ENCODE data around the gene MON1A.

MON1A gene

GRCh38 chr3:49896345-49896744 lies 33.3 kb downstream of the MON1A start:
- no peak overlapping the region for H3K4me3 ChIP-seq (ENCODE audit: low read depth, low read length)
- H3K4me1 ChIP-seq (ENCODE audit: control insufficient read depth in 1 of 2, insufficient read depth in 2 of 2, low read length in 2 of 2), result no peaks in the 10 kb centered on the region
- no peak overlapping the region for H3K4ac ChIP-seq (ENCODE audit: low read depth, low read length)
- H4K91ac ChIP-seq (ENCODE audit: low read depth, low read length), result no peak overlapping the region
- H3K79me1 ChIP-seq (ENCODE audit: low read length), result no peaks in the 10 kb centered on the region
- no peaks in the 10 kb centered on the region for H3K27me3 ChIP-seq (ENCODE audit: insufficient read depth, low read length)
- H3K14ac ChIP-seq (ENCODE audit: low read length), result no peak overlapping the region
- no peak overlapping the region for H2AFZ ChIP-seq (ENCODE audit: insufficient read depth, low read length, poor library complexity)
- no peak overlapping the region for H2AK5ac ChIP-seq (ENCODE audit: low read length)
- no peak overlapping the region for H3K23ac ChIP-seq (ENCODE audit: low read length)
- DNase-seq, result no peak
- H3K4me2 ChIP-seq (ENCODE audit: low read length), result no peak overlapping the region
- no peak overlapping the region for H3K27ac ChIP-seq (ENCODE audit: low read depth, low read length)
- no peak overlapping the region for H4K12ac ChIP-seq (ENCODE audit: low read depth, low read length)
- H2BK120ac ChIP-seq (ENCODE audit: insufficient read depth, low read length, poor library complexity), result no peak overlapping the region
- H3K9me3 ChIP-seq (ENCODE audit: insufficient read depth, low read depth, low read length), result peaks cover 2% of the 10 kb centered on the region
- H3K18ac ChIP-seq (ENCODE audit: low read length), result no peak overlapping the region
- H3K79me2 ChIP-seq (ENCODE audit: control insufficient read depth, insufficient read depth, low read length, poor library complexity), result no peaks in the 10 kb centered on the region
- no peak overlapping the region for H3K9ac ChIP-seq (ENCODE audit: low read length)
- H4K8ac ChIP-seq (ENCODE audit: low read depth, low read length), result no peak overlapping the region
- no peak overlapping the region for H2BK12ac ChIP-seq (ENCODE audit: low read length)
- H3K36me3 ChIP-seq (ENCODE audit: control insufficient read depth in 1 of 2, insufficient read depth in 2 of 2, low read length in 2 of 2), result no peaks in the 10 kb centered on the region
- no CpG with 5 or more reads among the region's 5 CpGs for WGBS (ENCODE audit: extremely low coverage, insufficient coverage, insufficient read length)
- H2BK5ac ChIP-seq (ENCODE audit: low read depth, low read length, poor library complexity), result no peak overlapping the region

- Histone ChIP-seq H4K91ac (ENCODE audit: low read depth, low read length) (no peak overlapping the region), H3K4me1 (ENCODE audit: control insufficient read depth in 1 of 2, insufficient read depth in 2 of 2, low read length in 2 of 2) (no peaks in the 10 kb centered on the region), H2AFZ (ENCODE audit: insufficient read depth, low read length, poor library complexity) (no peak overlapping the region), H3K4ac (ENCODE audit: low read depth, low read length) (no peak overlapping the region), H3K23ac (ENCODE audit: low read length) (no peak overlapping the region), H3K4me3 (ENCODE audit: low read depth, low read length) (no peak overlapping the region), H3K18ac (ENCODE audit: low read length) (no peak overlapping the region), H3K27me3 (ENCODE audit: insufficient read depth, low read length) (no peaks in the 10 kb centered on the region), H3K79me2 (ENCODE audit: control insufficient read depth, insufficient read depth, low read length, poor library complexity) (no peaks in the 10 kb centered on the region), H2BK12ac (ENCODE audit: low read length) (no peak overlapping the region), H3K79me1 (ENCODE audit: low read length) (no peaks in the 10 kb centered on the region), H2BK120ac (ENCODE audit: insufficient read depth, low read length, poor library complexity) (no peak overlapping the region), H3K4me2 (ENCODE audit: low read length) (no peak overlapping the region), H3K9ac (ENCODE audit: low read length) (no peak overlapping the region), H2AK5ac (ENCODE audit: low read length) (no peak overlapping the region), H3K9me3 (ENCODE audit: insufficient read depth, low read depth, low read length) (peaks cover 4% of the 10 kb centered on the region), H4K8ac (ENCODE audit: low read depth, low read length) (no peak overlapping the region), H3K14ac (ENCODE audit: low read length) (no peak overlapping the region), H3K36me3 (ENCODE audit: control insufficient read depth in 1 of 2, insufficient read depth in 2 of 2, low read length in 2 of 2) (no peaks in the 10 kb centered on the region), H4K12ac (ENCODE audit: low read depth, low read length) (no peak overlapping the region), H3K27ac (ENCODE audit: low read depth, low read length) (no peak overlapping the region), H2BK5ac (ENCODE audit: low read depth, low read length, poor library complexity) (no peak overlapping the region)
- WGBS (ENCODE audit: extremely low coverage, insufficient coverage, insufficient read length), result no CpG with 5 or more reads among the region's 9 CpGs
- no peak for DNase-seq
Measured at GRCh38 chr3:49895791-49896190, 33.8 kb downstream of the MON1A start.

- no peak overlapping the region for H2BK5ac ChIP-seq (ENCODE audit: low read depth, low read length, poor library complexity)
- H3K79me1 ChIP-seq (ENCODE audit: low read length), result no peaks in the 10 kb centered on the region
- no peak overlapping the region for H2AFZ ChIP-seq (ENCODE audit: insufficient read depth, low read length, poor library complexity)
- no peak overlapping the region for H3K18ac ChIP-seq (ENCODE audit: low read length)
- H3K4me3 ChIP-seq (ENCODE audit: low read depth, low read length), result no peak overlapping the region
- H4K91ac ChIP-seq (ENCODE audit: low read depth, low read length), result no peak overlapping the region
- no peaks in the 10 kb centered on the region for H3K27me3 ChIP-seq (ENCODE audit: insufficient read depth, low read length)
- no peak overlapping the region for H3K23ac ChIP-seq (ENCODE audit: low read length)
- no peak overlapping the region for H2AK5ac ChIP-seq (ENCODE audit: low read length)
- H2BK120ac ChIP-seq (ENCODE audit: insufficient read depth, low read length, poor library complexity), result no peak overlapping the region
- DNase-seq, result no peak
- no peak overlapping the region for H3K14ac ChIP-seq (ENCODE audit: low read length)
- no peaks in the 10 kb centered on the region for H3K4me1 ChIP-seq (ENCODE audit: control insufficient read depth in 1 of 2, insufficient read depth in 2 of 2, low read length in 2 of 2)
- no peak overlapping the region for H4K8ac ChIP-seq (ENCODE audit: low read depth, low read length)
- peaks cover 6% of the 10 kb centered on the region for H3K9me3 ChIP-seq (ENCODE audit: insufficient read depth, low read depth, low read length)
- H3K36me3 ChIP-seq (ENCODE audit: control insufficient read depth in 1 of 2, insufficient read depth in 2 of 2, low read length in 2 of 2), result no peaks in the 10 kb centered on the region
- H3K79me2 ChIP-seq (ENCODE audit: control insufficient read depth, insufficient read depth, low read length, poor library complexity), result no peaks in the 10 kb centered on the region
- H3K9ac ChIP-seq (ENCODE audit: low read length), result no peak overlapping the region
- no peak overlapping the region for H3K4me2 ChIP-seq (ENCODE audit: low read length)
- H3K27ac ChIP-seq (ENCODE audit: low read depth, low read length), result no peak overlapping the region
- WGBS (ENCODE audit: extremely low coverage, insufficient coverage, insufficient read length), result no CpG with 5 or more reads among the region's 10 CpGs
- no peak overlapping the region for H2BK12ac ChIP-seq (ENCODE audit: low read length)
- no peak overlapping the region for H3K4ac ChIP-seq (ENCODE audit: low read depth, low read length)
- H4K12ac ChIP-seq (ENCODE audit: low read depth, low read length), result no peak overlapping the region
Measured at GRCh38 chr3:49889296-49889695, 40.3 kb downstream of the MON1A start.

- Histone ChIP-seq H3K79me2 (ENCODE audit: control insufficient read depth, insufficient read depth, low read length, poor library complexity) (no peaks in the 10 kb centered on the region), H3K27me3 (ENCODE audit: insufficient read depth, low read length) (no peaks in the 10 kb centered on the region), H3K4ac (ENCODE audit: low read depth, low read length) (no peak overlapping the region), H3K79me1 (ENCODE audit: low read length) (no peaks in the 10 kb centered on the region), H2AFZ (ENCODE audit: insufficient read depth, low read length, poor library complexity) (no peak overlapping the region), H3K4me3 (ENCODE audit: low read depth, low read length) (no peak overlapping the region), H3K18ac (ENCODE audit: low read length) (no peak overlapping the region), H2BK12ac (ENCODE audit: low read length) (no peak overlapping the region), H3K27ac (ENCODE audit: low read depth, low read length) (no peak overlapping the region), H3K4me2 (ENCODE audit: low read length) (no peak overlapping the region), H3K36me3 (ENCODE audit: control insufficient read depth in 1 of 2, insufficient read depth in 2 of 2, low read length in 2 of 2) (no peaks in the 10 kb centered on the region), H3K14ac (ENCODE audit: low read length) (no peak overlapping the region), H3K4me1 (ENCODE audit: control insufficient read depth in 1 of 2, insufficient read depth in 2 of 2, low read length in 2 of 2) (no peaks in the 10 kb centered on the region), H3K23ac (ENCODE audit: low read length) (no peak overlapping the region), H4K8ac (ENCODE audit: low read depth, low read length) (no peak overlapping the region), H2AK5ac (ENCODE audit: low read length) (no peak overlapping the region), H3K9ac (ENCODE audit: low read length) (no peak overlapping the region), H2BK120ac (ENCODE audit: insufficient read depth, low read length, poor library complexity) (no peak overlapping the region), H4K91ac (ENCODE audit: low read depth, low read length) (no peak overlapping the region), H4K12ac (ENCODE audit: low read depth, low read length) (no peak overlapping the region), H3K9me3 (ENCODE audit: insufficient read depth, low read depth, low read length) (peaks cover 6% of the 10 kb centered on the region), H2BK5ac (ENCODE audit: low read depth, low read length, poor library complexity) (no peak overlapping the region)
- DNase-seq, result no peak
Measured at GRCh38 chr3:49886922-49887265, 42.7 kb downstream of the MON1A start.

- no peak overlapping the region for H2BK12ac ChIP-seq (ENCODE audit: low read length)
- H3K14ac ChIP-seq (ENCODE audit: low read length), result no peak overlapping the region
- no CpG with 5 or more reads among the region's 4 CpGs for WGBS (ENCODE audit: extremely low coverage, insufficient coverage, insufficient read length)
Measured at GRCh38 chr3:49883998-49884397, 45.6 kb downstream of the MON1A start.

More at GRCh38 chr3:49883998-49884397, 45.6 kb downstream of the MON1A start:
- Histone ChIP-seq H4K8ac (ENCODE audit: low read depth, low read length) (no peak overlapping the region), H2AFZ (ENCODE audit: insufficient read depth, low read length, poor library complexity) (no peak overlapping the region), H3K27me3 (ENCODE audit: insufficient read depth, low read length) (no peaks in the 10 kb centered on the region), H3K36me3 (ENCODE audit: control insufficient read depth in 1 of 2, insufficient read depth in 2 of 2, low read length in 2 of 2) (no peaks in the 10 kb centered on the region), H3K4me1 (ENCODE audit: control insufficient read depth in 1 of 2, insufficient read depth in 2 of 2, low read length in 2 of 2) (no peaks in the 10 kb centered on the region), H3K23ac (ENCODE audit: low read length) (no peak overlapping the region), H3K4ac (ENCODE audit: low read depth, low read length) (no peak overlapping the region), H2AK5ac (ENCODE audit: low read length) (no peak overlapping the region), H3K79me1 (ENCODE audit: low read length) (no peaks in the 10 kb centered on the region), H4K91ac (ENCODE audit: low read depth, low read length) (no peak overlapping the region), H3K18ac (ENCODE audit: low read length) (no peak overlapping the region), H3K4me3 (ENCODE audit: low read depth, low read length) (no peak overlapping the region), H3K79me2 (ENCODE audit: control insufficient read depth, insufficient read depth, low read length, poor library complexity) (no peaks in the 10 kb centered on the region), H2BK120ac (ENCODE audit: insufficient read depth, low read length, poor library complexity) (no peak overlapping the region), H4K12ac (ENCODE audit: low read depth, low read length) (no peak overlapping the region), H3K9ac (ENCODE audit: low read length) (no peak overlapping the region), H2BK5ac (ENCODE audit: low read depth, low read length, poor library complexity) (no peak overlapping the region), H3K4me2 (ENCODE audit: low read length) (no peak overlapping the region), H3K27ac (ENCODE audit: low read depth, low read length) (no peak overlapping the region), H3K9me3 (ENCODE audit: insufficient read depth, low read depth, low read length) (no peaks in the 10 kb centered on the region)
- DNase-seq, result no peak
